ENCODE measurements around the gene TNS2. TPM values are rescaled to one million over a fixed set of nuclear protein-coding genes. Genes with fewer than 3 reads are reported as not detected.

TNS2 gene
- total and polyA plus RNA-seq, 2 of the 13 experiments (the other 11 are each of a cell fraction or from before 2014, with no cell fraction given): 8.9 to 20.4 TPM

- TF ChIP-seq ZNF510 (CRISPR knock-in tag; IDR thresholded peaks at IDR 0.05; ENCODE audit: low read depth) (no peak), ZKSCAN8 (CRISPR knock-in tag; IDR thresholded peaks at IDR 0.05; ENCODE audit: borderline replicate concordance) (no peak), ZNF24 (IDR thresholded peaks at IDR 0.05) (no peak), KDM5B (CRISPR knock-in tag; IDR thresholded peaks at IDR 0.05; ENCODE audit: borderline replicate concordance) (peak; percentile 54; the same call in 1 of the 2 replicates), IRF2 (CRISPR knock-in tag; IDR thresholded peaks at IDR 0.05) (no peak), PTBP1 (IDR thresholded peaks at IDR 0.05; ENCODE audit: low read depth, low read length, poor library complexity, severe bottlenecking) (peak; percentile 54), MXD4 (CRISPR knock-in tag; IDR thresholded peaks at IDR 0.05) (no peak; the same call in 1 of the 2 replicates), ATAD3A (CRISPR knock-in tag; IDR thresholded peaks at IDR 0.05) (no peak), ZNF619 (CRISPR knock-in tag; IDR thresholded peaks at IDR 0.05) (no peak; the same call in 1 of the 2 replicates), ZNF430 (CRISPR knock-in tag; IDR thresholded peaks at IDR 0.05) (peak; percentile 64; the same call in 1 of the 2 replicates), ZNF205 (CRISPR knock-in tag; IDR thresholded peaks at IDR 0.05) (peak; percentile 84), NCOA2 (CRISPR knock-in tag; IDR thresholded peaks at IDR 0.05) (peak; percentile 52; the same call in 1 of the 2 replicates), ZNF484 (CRISPR knock-in tag; IDR thresholded peaks at IDR 0.05; ENCODE audit: borderline replicate concordance, low read depth) (no peak), HES4 (CRISPR knock-in tag; IDR thresholded peaks at IDR 0.05; ENCODE audit: borderline replicate concordance) (peak; percentile 78; the same call in 1 of the 2 replicates), NR2C2 (CRISPR knock-in tag; IDR thresholded peaks at IDR 0.05; ENCODE audit: borderline replicate concordance) (no peak; the same call in 1 of the 2 replicates), ZNF280D (CRISPR knock-in tag; IDR thresholded peaks at IDR 0.05) (peak; percentile 70; the same call in 1 of the 2 replicates), CHD2 (IDR thresholded peaks at IDR 0.05; ENCODE audit: low read depth, low read length) (0 out of 2 replicates have a peak, but pooled peaks have one; percentile 53), NFIC (IDR thresholded peaks at IDR 0.05; ENCODE audit: low read length) (no peak), ZNF761 (CRISPR knock-in tag; conservative IDR thresholded peaks at IDR 0.05) (no peak), ZSCAN9 (CRISPR knock-in tag; IDR thresholded peaks at IDR 0.05; ENCODE audit: borderline replicate concordance) (peak; percentile 60; the same call in 1 of the 2 replicates), ZNF251 (CRISPR knock-in tag; IDR thresholded peaks at IDR 0.05) (no peak), ATF2 (CRISPR knock-in tag; IDR thresholded peaks at IDR 0.05) (0 out of 2 replicates have a peak, but pooled peaks have one; percentile 54), ZSCAN29 (CRISPR knock-in tag; conservative IDR thresholded peaks at IDR 0.05) (no peak), KLF9 (CRISPR knock-in tag; IDR thresholded peaks at IDR 0.05; ENCODE audit: low read depth) (peak; percentile 81; the same call in 1 of the 2 replicates), ZSCAN25 (CRISPR knock-in tag; IDR thresholded peaks at IDR 0.05) (no peak; the same call in 1 of the 2 replicates), NR1H2 (CRISPR knock-in tag; IDR thresholded peaks at IDR 0.05; ENCODE audit: borderline replicate concordance, low read depth) (no peak), ATF3 (CRISPR knock-in tag; IDR thresholded peaks at IDR 0.05) (0 out of 2 replicates have a peak, but pooled peaks have one; percentile 35)
These were observed 29.6 kb downstream of the TNS2 start, which contains the start of gene SPRYD3 (continued) for GRCh38 chr12:53079226-53080117.

All from HepG2 (cell line).